DMS53 treated with DMSO at 0.1 percent for 48 hours (cell line): Measurements from ENCODE around the gene AKAP13.
"Not testable (repeated sequence)": the region's sequence is repeated elsewhere in the genome, so short reads cannot be mapped to it uniquely, and the experiment has no call there.

Experiments
- DNase-seq: peaks from one replicate; lab custom pipeline; 2025; ENCODE audit not compliant: unreplicated experiment; lab: John Stamatoyannopoulos, UW

AKAP13 gene

GRCh38 chr15:85470563-85471271, 90.3 kb downstream of the AKAP13 start:
- no peak for DNase-seq

DNA sequence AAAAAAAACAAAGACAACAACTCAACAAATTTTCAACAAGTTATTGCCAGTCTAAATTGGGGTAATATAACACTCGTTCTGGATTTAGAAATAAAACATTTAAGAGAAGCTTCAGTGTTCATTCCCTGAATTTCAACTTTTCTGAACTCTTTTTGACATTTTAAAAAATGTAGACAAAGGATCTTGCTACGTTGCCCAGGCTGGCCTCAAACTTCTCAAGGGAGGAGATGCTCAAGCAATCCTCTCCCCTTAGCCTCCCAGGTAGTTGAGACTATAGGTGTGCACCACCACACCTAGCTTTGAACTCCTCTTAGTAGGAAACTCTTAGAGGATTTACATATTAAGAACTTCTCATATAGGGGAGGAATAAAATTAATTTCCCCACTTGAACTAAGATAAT, 91.9 kb downstream of the AKAP13 start:
- no peak for DNase-seq

DNA sequence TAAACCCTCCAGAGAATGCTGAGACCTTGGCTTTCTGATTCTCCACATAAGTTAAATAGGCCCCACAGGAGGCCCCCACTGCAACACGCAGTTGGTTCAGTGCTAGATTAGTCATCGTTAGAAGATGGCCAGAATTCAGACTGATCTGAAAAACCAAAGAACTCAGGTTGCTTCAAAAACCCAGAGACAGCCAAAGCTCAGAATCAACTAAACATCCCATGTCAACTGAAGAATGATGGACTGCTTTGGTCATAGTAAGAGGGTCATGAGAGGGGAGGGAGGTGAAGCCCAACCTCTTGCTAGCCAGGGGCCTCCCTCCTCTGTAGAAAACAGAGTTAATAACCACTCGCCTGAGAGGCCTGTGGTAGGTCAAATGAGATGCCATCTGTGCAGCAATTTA, 93.1 kb downstream of the AKAP13 start:
- no peak for DNase-seq

- no peak for DNase-seq
Measured at GRCh38 chr15:85474700-85475316, 94.4 kb downstream of the AKAP13 start.

GRCh38 chr15:85475317-85475701, 94.9 kb downstream of the AKAP13 start:
- no peak for DNase-seq

DNA sequence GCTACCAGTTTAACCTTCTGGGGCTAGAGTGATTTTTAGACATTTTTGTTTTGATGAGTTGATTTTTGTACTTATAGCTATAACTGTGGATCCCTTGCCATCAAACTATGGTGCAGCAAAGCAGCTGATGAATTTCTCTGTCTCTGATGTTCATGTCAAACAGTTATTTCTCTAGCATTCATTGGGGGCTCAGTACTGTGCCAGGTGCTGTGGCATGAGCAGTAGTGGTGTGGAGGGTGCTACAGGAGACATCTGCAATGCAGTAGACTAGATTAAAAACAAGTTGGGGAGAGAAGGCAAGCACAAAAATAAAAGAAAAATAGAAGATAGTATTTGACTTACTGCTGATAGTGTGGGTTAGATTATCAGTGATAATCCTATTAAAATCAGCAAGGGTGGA, 95.3 kb downstream of the AKAP13 start:
- DNase-seq: no peak

- DNase-seq: no peak
Measured at GRCh38 chr15:85477061-85477460, 96.7 kb downstream of the AKAP13 start.

GRCh38 chr15:85477730-85478129, 97.3 kb downstream of the AKAP13 start:
- no peak for DNase-seq

DNA sequence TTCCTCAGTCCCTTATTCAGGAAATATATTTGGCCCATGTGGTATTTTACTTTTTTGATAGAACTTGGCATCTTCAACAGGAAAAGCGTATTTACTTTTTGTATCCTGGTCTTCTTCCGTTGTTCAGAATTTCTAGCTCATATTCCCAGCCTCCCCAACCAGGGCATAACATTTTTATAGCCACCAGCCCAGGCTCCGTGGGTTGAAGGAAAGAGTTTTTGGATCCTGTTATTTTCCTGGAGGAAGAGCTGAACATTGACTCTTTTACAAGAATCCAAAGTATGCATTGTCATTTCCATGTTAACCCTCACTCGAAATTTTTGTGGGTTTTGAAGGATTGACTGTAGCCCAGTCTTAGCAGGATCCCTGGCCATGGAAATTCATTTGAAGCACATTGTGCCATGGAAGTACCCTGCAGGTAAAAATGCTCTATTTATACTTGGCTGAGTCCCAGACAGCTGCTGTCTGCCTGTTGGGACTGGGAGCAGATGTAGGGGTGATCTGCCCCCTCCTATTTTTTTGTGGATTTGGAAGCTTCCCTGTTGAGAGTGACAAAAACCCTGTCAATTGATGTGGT, 98.8 kb downstream of the AKAP13 start:
- DNase-seq: no peak

GRCh38 chr15:85480923-85481322, 100.5 kb downstream of the AKAP13 start:
- no peak for DNase-seq

- not testable (repeated sequence) for DNase-seq
Measured at GRCh38 chr15:85481543-85481942, 101.1 kb downstream of the AKAP13 start.

- DNase-seq: no peak
Measured at GRCh38 chr15:85482894-85483293, 102.5 kb downstream of the AKAP13 start.

GRCh38 chr15:85483955-85484354, 103.6 kb downstream of the AKAP13 start:
- not testable (repeated sequence) for DNase-seq

- not testable (repeated sequence) for DNase-seq
Measured at GRCh38 chr15:85484923-85485322, 104.5 kb downstream of the AKAP13 start.

DNA sequence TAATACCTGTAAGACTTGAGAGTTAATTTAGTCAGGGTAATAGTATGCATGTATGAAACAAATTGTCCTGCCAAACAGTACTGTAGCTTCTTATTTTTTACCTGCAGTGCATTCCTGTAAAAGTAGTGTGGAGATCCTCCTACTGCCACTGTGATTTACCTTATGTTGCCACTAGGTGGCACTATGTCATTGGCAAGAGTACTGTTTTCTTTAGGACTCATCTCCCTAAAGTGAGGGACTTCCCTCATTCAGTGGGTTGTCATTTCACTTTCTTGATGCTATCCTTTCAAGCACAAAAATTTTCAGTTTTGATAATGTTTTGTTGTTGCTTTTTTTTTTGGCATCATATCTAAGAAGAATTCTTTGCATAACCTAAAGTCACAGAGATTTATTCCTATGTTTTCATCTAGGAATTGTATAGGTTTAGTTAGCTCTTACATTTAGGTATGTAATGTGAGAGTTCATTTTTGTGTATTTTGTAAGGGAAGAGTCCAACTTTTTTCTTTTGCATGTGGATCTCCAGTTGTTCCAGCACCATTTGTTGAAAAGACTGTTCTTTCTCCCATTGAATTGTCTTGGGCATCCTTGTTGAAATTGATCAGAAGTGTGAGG, 105.7 kb downstream of the AKAP13 start:
- DNase-seq: peak; percentile 62

DNA sequence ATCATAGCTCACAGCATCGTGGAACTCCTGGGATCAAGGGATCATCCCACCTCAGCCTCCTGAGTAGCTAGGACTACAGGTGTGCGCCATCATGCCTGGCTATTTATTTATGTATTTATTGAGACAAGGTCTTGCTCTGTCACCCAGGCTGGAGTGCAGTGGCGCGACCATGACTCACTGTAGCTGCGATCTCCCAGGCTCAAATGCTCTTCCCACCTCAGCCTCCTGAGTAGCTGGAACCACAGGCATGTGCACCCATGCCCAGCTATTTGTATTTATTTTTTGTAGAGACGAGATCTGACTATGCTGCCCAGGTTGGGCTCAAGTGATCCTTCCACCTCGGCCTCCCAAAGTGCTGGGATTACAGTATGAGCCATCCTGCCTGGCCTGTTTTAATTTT, 107.4 kb downstream of the AKAP13 start:
- DNase-seq: not testable (repeated sequence)

DNA sequence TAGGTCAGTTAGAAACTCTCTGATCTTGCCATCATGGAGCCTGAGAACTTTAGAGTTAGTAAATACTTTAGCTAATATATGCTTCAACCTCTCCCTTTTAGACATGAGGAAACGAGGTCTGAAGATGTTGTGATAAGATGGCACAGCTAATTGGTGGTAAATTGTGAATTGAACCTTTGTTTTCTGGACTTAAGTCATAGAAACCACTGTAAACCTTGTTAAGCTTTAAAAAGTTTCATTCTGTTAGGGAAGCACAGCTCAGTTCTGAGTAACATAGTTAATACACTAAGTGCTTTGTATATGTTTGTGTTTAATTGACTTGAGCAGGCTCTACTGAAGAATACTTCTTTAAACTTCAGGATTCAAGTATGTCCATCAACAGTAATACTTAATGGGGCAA, 108.6 kb downstream of the AKAP13 start:
- no peak for DNase-seq

GRCh38 chr15:85489773-85490493, 109.5 kb downstream of the AKAP13 start:
- no peak for DNase-seq

DNA sequence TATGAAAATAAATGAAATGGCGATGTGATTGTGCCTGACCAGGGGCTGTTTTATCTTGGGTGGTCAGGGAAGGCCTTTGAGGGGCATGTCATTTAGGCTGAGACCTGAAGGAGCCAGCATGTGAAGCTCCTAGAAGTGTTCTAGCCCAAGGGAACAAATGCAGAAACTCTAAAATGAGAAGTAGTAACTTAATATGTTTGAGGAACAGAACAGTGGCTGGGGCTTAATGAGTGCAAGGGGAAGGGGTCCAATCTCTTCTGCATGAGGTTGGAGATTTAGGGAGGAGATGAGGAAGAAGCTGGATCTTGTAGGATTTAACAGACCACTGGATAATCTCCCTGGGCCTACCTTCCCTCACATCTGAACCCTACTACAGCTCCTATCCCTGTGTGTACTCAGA, 110.5 kb downstream of the AKAP13 start:
- no peak for DNase-seq

DNA sequence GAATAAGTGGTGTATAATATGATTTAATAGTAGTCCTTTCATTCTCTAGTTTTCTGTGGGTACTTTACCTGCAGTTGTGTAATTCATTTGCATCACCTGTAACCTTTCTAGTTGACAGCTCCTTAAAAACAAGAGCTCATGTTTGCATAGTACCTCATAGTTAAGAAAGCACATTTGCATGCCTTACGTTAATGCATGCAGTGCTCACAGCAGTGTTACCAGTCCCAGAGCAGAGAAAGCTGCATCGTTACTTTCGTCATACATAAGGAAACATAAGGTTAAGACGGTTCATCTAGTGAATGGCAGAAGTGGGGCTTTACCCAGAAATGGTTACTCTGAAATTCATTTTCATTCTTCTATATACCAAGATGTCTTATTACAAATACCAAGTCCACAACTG, 111.3 kb downstream of the AKAP13 start:
- no peak for DNase-seq

DNA sequence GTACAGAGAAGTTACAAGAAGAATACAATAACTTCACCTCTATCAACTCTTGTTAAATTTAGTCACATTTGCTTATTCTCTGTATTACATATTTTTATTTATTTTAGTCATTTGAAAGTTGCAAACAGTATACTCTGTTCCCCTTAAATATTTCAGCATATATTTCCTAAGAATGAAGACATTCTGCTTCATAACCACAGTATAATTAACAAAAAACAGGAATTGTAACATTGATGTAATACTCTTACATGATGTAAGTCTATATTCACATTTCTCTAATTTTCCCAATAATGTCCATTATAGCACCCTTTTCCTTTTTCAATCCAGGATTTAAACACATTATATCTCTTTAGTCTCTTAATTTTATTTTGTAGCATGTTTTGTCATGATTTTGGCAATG, 112.0 kb downstream of the AKAP13 start:
- DNase-seq: no peak
